GM19455 (cell line): ENCODE measurements around the gene CDCP1.

Experiments
- ATAC-seq: cut with Tn5 transposase; IDR thresholded peaks from one replicate; pipeline ENCODE4 v1.9.1; 2021; ENCODE audit not compliant: unreplicated experiment

Gene CDCP1, protein sequence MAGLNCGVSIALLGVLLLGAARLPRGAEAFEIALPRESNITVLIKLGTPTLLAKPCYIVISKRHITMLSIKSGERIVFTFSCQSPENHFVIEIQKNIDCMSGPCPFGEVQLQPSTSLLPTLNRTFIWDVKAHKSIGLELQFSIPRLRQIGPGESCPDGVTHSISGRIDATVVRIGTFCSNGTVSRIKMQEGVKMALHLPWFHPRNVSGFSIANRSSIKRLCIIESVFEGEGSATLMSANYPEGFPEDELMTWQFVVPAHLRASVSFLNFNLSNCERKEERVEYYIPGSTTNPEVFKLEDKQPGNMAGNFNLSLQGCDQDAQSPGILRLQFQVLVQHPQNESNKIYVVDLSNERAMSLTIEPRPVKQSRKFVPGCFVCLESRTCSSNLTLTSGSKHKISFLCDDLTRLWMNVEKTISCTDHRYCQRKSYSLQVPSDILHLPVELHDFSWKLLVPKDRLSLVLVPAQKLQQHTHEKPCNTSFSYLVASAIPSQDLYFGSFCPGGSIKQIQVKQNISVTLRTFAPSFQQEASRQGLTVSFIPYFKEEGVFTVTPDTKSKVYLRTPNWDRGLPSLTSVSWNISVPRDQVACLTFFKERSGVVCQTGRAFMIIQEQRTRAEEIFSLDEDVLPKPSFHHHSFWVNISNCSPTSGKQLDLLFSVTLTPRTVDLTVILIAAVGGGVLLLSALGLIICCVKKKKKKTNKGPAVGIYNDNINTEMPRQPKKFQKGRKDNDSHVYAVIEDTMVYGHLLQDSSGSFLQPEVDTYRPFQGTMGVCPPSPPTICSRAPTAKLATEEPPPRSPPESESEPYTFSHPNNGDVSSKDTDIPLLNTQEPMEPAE

GRCh38 chr3:45145681-45146614 is at the start of gene CDCP1:
CDCP1 (minus strand) TSS chr3:45146378; CDS start chr3:45146287, 91 bp downstream.
- ATAC-seq: no peak

- no peak for ATAC-seq
Measured at GRCh38 chr3:45194791-45195190, 48.6 kb upstream of the CDCP1 start.

DNA sequence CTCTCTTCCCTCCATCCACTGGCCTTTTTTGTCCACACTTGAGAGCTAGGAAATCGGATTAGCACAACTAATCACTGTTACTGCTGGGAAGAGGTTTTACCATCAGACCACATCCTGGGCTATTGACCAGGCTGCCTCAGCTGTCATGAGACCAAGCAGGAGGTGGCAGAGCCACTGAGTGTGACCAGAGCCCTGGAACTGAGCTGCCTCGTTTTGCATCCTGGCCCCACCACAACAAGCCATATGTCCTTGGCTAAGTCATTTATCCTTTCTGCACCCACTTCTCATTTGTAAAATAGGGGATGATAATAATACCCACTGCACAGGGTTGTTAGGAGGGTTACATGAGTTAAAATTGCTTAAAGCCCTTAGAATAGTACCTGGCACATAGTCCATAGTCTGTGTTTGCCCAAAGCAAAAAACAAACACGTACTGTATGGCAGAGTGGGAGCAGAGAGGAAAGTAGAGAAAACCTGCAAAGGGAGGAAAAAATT is 45.8 kb upstream of the CDCP1 start:
- ATAC-seq: no peak

DNA sequence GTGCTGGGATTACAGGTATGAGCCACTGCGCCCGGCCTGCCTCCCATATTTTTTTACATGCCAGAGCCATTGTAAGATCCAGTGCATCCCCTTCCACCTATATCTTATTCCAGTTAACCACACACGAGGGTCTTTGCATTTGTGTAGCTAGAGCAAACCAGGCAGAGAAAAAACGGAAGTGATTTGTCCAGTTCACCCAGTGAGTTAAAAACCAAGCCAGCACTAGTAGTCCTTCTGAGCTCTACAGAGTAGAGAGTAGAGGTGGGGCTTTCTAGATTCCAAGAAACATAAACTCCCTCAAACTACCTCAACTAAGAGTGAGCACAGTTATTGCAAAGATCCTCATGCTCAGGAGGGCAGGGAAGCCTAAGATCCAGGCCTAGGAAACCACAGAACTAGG is 45.2 kb upstream of the CDCP1 start:
- ATAC-seq: no peak

- ATAC-seq: no peak
Measured at GRCh38 chr3:45188719-45189659, 42.8 kb upstream of the CDCP1 start.

- ATAC-seq: no peak
Measured at GRCh38 chr3:45187694-45188141, 41.5 kb upstream of the CDCP1 start.

GRCh38 chr3:45186871-45187270 is 40.7 kb upstream of the CDCP1 start:
- no peak for ATAC-seq

- no peak for ATAC-seq
Measured at GRCh38 chr3:45185461-45185860, 39.3 kb upstream of the CDCP1 start.

GRCh38 chr3:45185052-45185451 is 38.9 kb upstream of the CDCP1 start:
- no peak for ATAC-seq

- ATAC-seq: no peak
Measured at GRCh38 chr3:45183872-45184262, 37.7 kb upstream of the CDCP1 start.

DNA sequence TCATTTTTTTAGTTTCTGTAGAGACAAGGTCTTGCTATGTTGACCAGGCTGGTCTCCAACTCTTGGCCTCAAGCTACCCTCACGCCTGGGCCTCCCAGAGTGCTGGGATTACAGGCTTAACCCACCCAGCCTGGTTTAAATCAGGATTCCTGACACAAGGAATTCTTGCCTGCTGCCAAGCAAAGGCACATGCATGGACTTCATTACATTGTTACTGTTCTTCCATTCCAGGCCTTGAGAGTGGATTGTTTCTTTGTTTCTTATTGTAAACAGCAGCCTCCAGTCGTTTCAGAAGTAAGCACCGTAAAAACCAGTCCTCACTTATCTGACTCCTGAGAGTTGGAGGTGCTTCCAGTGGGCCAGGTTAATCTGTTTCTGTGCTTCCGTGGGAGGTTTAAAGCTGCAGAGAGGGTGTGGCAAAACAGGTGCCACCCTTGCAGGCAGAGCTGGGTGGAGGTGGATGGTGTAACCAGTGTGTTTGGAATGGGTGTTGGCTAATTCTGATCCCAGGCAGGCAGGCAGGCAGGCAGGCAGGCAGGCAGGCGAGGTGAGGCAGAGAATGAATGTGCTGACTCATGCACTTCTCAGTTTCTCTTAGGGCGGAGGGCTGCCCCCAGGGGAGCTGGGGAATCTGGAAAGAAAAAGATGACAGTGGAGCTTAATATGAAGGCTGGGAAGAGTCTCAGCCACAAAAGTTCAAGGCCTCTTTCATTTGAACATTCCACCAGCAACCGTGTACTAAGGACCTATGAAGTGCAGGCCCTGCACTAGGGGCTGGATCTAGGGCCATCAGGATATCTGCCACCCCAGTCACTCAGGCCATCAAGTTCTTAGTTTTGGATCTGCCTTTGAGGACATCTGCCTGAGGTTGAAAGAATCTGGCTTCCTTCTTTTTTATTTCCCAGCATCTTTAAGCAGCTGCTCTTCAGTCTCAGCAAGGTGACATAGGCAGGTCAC is 37.0 kb upstream of the CDCP1 start:
- no peak for ATAC-seq

DNA sequence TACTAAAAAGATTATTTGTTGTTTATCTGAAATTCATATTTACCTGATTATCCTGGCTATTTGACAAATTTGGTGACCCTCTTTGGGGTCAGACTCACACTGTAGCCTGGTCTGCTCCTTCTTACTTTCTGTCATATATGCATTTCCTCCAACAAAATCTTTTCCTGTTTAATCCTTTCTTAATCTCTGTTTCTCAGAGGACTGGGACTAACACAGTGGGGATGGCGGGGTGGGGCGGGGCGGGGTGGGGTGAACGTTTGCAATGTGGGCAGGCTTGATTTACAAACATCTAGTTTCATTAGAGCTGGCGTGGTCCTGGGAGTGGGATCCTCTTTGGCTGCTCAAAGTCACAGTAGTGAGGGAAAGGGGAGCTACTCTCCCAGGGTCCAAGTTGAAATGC is 35.3 kb upstream of the CDCP1 start:
- no peak for ATAC-seq

GRCh38 chr3:45180899-45181298 is 34.7 kb upstream of the CDCP1 start:
- no peak for ATAC-seq

- ATAC-seq: no peak
Measured at GRCh38 chr3:45180051-45180450, 33.9 kb upstream of the CDCP1 start.

DNA sequence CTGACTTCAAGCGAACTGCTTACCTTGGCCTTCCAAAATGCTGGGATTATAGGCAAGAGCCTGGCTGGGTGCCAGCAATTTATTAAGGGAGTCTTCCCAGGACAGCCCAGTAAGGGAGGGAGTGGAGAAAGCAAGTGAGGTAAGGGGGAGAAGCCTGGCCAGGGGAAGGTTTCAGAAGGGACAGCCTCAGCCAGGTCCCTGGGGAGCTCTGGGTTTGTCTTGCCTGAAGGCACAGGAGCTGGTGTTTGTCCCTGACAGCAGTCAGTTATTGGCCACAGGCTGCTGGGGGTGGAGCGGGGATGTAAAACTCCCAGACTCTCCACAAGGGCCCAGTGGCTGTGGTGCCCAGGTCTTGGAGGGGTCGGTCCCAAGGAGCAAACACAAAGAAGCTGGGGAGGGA is 33.0 kb upstream of the CDCP1 start:
- no peak for ATAC-seq

DNA sequence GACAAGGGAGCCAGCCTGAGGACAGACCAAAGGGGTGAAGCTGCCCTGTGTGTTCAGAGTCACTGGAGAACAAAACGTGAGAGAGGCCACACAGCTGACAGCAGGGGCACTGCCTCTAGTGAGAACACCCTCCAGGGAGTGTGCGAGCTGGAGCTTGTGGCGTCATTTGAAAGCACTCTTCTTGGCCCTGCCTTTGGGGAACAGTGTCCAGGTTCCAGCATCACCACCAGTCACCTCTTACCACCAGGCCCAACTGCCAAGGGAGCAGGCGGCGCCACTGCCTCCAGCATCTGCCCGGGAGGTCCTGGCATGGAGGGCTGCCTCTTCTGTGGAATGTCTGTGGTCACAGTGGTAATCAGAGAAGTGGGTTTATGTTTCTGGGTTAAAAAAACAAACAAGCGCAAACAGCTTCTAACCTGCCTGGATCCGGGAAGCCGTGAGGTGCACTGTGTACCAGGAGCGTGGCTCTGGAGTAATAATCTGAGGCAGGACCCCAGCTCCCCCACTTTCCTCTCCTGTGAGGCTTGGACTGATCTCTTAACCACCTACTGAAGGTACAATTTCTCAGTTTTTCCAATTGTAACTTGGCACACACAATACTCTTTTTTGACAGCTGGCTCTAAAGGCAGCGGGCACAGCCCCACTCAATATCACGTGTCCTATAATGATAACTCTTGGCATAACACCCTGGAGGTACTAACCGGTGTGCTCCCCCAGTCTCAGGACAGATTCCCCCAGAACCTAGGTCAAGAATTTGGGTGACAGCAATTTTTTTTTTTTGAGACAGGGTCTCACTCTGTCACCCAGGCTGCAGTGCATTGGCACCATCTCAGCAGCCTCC is 32.2 kb upstream of the CDCP1 start:
- ATAC-seq: no peak

GRCh38 chr3:45176912-45177311 is 30.7 kb upstream of the CDCP1 start:
- no peak for ATAC-seq

- no peak for ATAC-seq
Measured at GRCh38 chr3:45174234-45174633, 28.1 kb upstream of the CDCP1 start.
